SU-DHL-6 (cell line): ENCODE results near the gene GPS2.

Experiments
- CTCF ChIP-seq: fragments of 200-600 bp; sonication (generic); IDR thresholded peaks from one replicate; pipeline ENCODE4 v1.5.1; 2017; ENCODE audit warnings: antibody characterized with exemption, mild to moderate bottlenecking, low read length, moderate library complexity; ENCODE audit not compliant: insufficient read depth, poor library complexity, severe bottlenecking
- EZH2phosphoT487 ChIP-seq: fragments of 200-600 bp; sonication (generic), shearing (Covaris generic); conservative IDR thresholded peaks from 2 replicates; pipeline ENCODE4 v1.6.1; 2018; ENCODE audit warnings: mild to moderate bottlenecking, antibody characterized with exemption, low read length, moderate library complexity, mixed read lengths

GRCh38 chr17:7347630-7348477 is 32.7 kb upstream of the GPS2 start:
- TF ChIP-seq CTCF, result no peak
- TF ChIP-seq EZH2phosphoT487, result no peak
